Spleen (tissue), 11 donors: Measurements from ENCODE around the gene ZNF141. TPM values are rescaled to one million over a fixed set of nuclear protein-coding genes. Genes with fewer than 3 reads are reported as not detected.

Experiments
- DNase-seq: peaks from one replicate; pipeline ENCODE4 v3.0.0-alpha.2; 2020
- H3K27ac ChIP-seq, 8 donors: fragments of 200-600 bp; sonication (generic) in 7 of 8; 1 replicate in 4 of 8; 2 replicates in 4 of 8; pipeline versions ENCODE4 v1.5.0 to v1.8.0; 2016 to 2021; ENCODE audit warnings: inconsistent platforms in 4 of 8, mild to moderate bottlenecking in 4 of 8, moderate library complexity in 1 of 8
- H3K27me3 ChIP-seq, 7 donors: fragments of 200-600 bp; sonication (generic) in 6 of 7; replicated peaks in 1 of 7; 1 replicate in 4 of 7; 2 replicates in 3 of 7; pipeline versions ENCODE4 v1.5.0 to v1.8.0; 2016 to 2021; ENCODE audit warnings: inconsistent platforms in 3 of 7, mild to moderate bottlenecking in 1 of 7
- H3K36me3 ChIP-seq, 6 donors: fragments of 200-600 bp; sonication (generic) in 5 of 6; 1 replicate in 4 of 6; 2 replicates in 2 of 6; pipeline versions ENCODE4 v1.5.0 to v1.8.0; 2016 to 2021; ENCODE audit warnings: inconsistent platforms in 2 of 6
- H3K4me1 ChIP-seq, 6 donors: fragments of 200-600 bp; sonication (generic) in 5 of 6; 1 replicate in 3 of 6; 2 replicates in 3 of 6; pipeline versions ENCODE4 v1.5.0 to v1.8.0; 2016 to 2021; ENCODE audit warnings: inconsistent platforms in 3 of 6
- H3K4me3 ChIP-seq, 8 donors: fragments of 200-600 bp; sonication (generic) in 7 of 8; 1 replicate in 4 of 8; 2 replicates in 4 of 8; pipeline versions ENCODE4 v1.5.0 to v1.8.0; 2016 to 2021; ENCODE audit warnings: inconsistent platforms in 4 of 8, mild to moderate bottlenecking in 4 of 8, moderate library complexity in 2 of 8
- H3K9me3 ChIP-seq, 8 donors: fragments of 200-600 bp; sonication (generic) in 7 of 8; 1 replicate in 4 of 8; 2 replicates in 4 of 8; pipeline versions ENCODE4 v1.5.0 to v1.8.0; 2016 to 2021; ENCODE audit warnings: inconsistent platforms in 4 of 8
- POLR2A ChIP-seq, 3 donors: fragments of 450-650 bp; IDR thresholded peaks; one replicate each; pipeline ENCODE4 v1.5.1; 2017; ENCODE audit warnings: antibody characterized with exemption in 3 of 3, mild to moderate bottlenecking in 1 of 3
- POLR2AphosphoS5 ChIP-seq, 3 donors: sonication (generic); formaldehyde crosslinking; IDR thresholded peaks; one replicate each; pipeline ENCODE4 v1.5.1; 2017; ENCODE audit warnings: antibody characterized with exemption in 3 of 3
- WGBS, 5 donors: extraction: QIAGEN DNeasy Blood & Tissue Kit in 3 of 5; methylation state at CpG; one replicate each; pipeline versions ENCODE4 v1.1.5 to v1.1.7; 2013 to 2018; 5-methylcytosine and 5-hydroxymethylcytosine counted together
- intact Hi-C: fragments of 100-400 bp; cut with DNase I; formaldehyde crosslinking; loops from one replicate; pipeline ENCODE4 v1.15.0; 2023; ENCODE audit warnings: low total_unique reads
- polyA plus RNA-seq, 3 donors: library from polyadenylated mRNA; stranded (reverse); fragments of 200-250 nt; gene quantifications; one replicate each; pipeline ENCODE4 v1.2.1, GENCODE V29; 2013
- total RNA-seq, 7 donors: library from RNA; depleted of rRNA in 3 of 7; stranded (reverse); fragments of >200 nt in 3 of 7; fragmentation: NEBNext Ultra II Directional in 4 of 7; extraction: Animal tissue kit (Norgen Biotek cat#: 25700) in 4 of 7; gene quantifications; one replicate each; pipeline versions ENCODE4 v1.1.0 to v1.2.1, GENCODE V29; 2016 to 2021
- TF ChIP-seq, protein P1 (sequence below), 11 experiments: fragments of 200-600 bp in 7 of 11; fragments of 450-650 bp in 4 of 11; sonication (generic) in 4 of 11; IDR thresholded peaks in 8 of 11; conservative IDR thresholded peaks in 3 of 11; 1 replicate in 7 of 11; 2 replicates in 4 of 11; pipeline versions ENCODE4 v1.4.0 to v1.8.0; 2016 to 2021; ENCODE audit warnings: antibody characterized with exemption in 11 of 11, inconsistent platforms in 4 of 11, mild to moderate bottlenecking in 1 of 11
- donor health status: healthy with polysubstance abuse.
- donor health status: DM: no; HTN: no; CAD: no; lungs with moderate emphysema.
- donor health status: DM: no; HTN: no; CAD: no.
- donor health status: Bipolar disorder and iron deficiency.
- donor health status: healthy.
- donor health status: DM: no; HTN: no; CAD: no.
- donor health status: DM: yes; HTN: yes; CAD: no.

ZNF141 gene
- total and polyA plus RNA-seq, 10 donors, result 5.6 to 55.5 (median 31.7) TPM

GRCh38 chr4:328729-329128 lies 8.9 kb upstream of the ZNF141 start:
- WGBS, 5 donors, result 89 to 95% (median 94%) methylated on average over 8 of the region's 8 CpGs

DNA sequence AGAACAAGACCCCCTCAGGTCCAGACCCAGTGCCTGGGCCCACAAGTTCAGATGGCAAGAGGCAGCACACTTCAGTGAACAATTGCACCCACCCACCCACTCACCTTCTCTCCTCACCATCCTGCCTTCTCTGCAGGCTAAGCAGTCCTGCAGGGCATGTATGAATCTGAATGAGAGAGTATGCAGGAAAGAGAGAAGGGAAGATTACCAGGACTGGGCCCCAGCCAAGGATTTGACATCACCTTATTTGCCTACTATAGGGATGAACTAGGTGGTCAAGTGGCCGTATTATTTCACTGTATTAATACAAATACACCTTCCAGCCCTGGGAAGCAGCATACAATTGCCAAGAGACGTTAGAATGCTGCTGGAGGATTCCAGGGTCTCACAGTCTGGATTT lies 2.1 kb upstream of the ZNF141 start:
- Histone ChIP-seq H3K36me3 (peaks cover 0 to 10% (median 0%) of the 10 kb centered on the region in 6 donors), H3K4me3 (no peak overlapping the region), H3K4me1 (peaks cover 15 to 35% (median 23%) of the 10 kb centered on the region in 6 donors), H3K9me3 (peaks cover 0 to 56% (median 27%) of the 10 kb centered on the region in 8 donors), H3K27ac (peak overlapping the region in 3 of 8 donors; percentile 95 to 97 (median 95)), H3K27me3 (no peaks in the 10 kb centered on the region)
- 87 to 95% (median 89%) methylated on average over 2 of the region's 2 CpGs for WGBS, 5 donors
- TF ChIP-seq, protein P1, sequence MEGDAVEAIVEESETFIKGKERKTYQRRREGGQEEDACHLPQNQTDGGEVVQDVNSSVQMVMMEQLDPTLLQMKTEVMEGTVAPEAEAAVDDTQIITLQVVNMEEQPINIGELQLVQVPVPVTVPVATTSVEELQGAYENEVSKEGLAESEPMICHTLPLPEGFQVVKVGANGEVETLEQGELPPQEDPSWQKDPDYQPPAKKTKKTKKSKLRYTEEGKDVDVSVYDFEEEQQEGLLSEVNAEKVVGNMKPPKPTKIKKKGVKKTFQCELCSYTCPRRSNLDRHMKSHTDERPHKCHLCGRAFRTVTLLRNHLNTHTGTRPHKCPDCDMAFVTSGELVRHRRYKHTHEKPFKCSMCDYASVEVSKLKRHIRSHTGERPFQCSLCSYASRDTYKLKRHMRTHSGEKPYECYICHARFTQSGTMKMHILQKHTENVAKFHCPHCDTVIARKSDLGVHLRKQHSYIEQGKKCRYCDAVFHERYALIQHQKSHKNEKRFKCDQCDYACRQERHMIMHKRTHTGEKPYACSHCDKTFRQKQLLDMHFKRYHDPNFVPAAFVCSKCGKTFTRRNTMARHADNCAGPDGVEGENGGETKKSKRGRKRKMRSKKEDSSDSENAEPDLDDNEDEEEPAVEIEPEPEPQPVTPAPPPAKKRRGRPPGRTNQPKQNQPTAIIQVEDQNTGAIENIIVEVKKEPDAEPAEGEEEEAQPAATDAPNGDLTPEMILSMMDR (IDR thresholded peaks at IDR 0.05 in 8 of 11, conservative IDR thresholded peaks at IDR 0.05 in 3 of 11), result no peak
- TF ChIP-seq POLR2A (IDR thresholded peaks at IDR 0.05), result no peak
- no peak for TF ChIP-seq POLR2AphosphoS5 (IDR thresholded peaks at IDR 0.05)
- no peak for DNase-seq
- intact Hi-C loops, result loop anchor here (10.0 kb wide), 1 partner anchor 139 kb away; no protein-coding TSS in a partner anchor

More at GRCh38 chr4:328729-329128, 8.9 kb upstream of the ZNF141 start:
- H3K27me3 ChIP-seq, result no peaks in the 10 kb centered on the region
- H3K4me1 ChIP-seq, result no peaks in the 10 kb centered on the region
- no peak for DNase-seq
- peaks cover 0 to 95% (median 78%) of the 10 kb centered on the region in 8 donors for H3K9me3 ChIP-seq
- TF ChIP-seq POLR2A (IDR thresholded peaks at IDR 0.05), result no peak
- TF ChIP-seq, protein P1 (IDR thresholded peaks at IDR 0.05 in 8 of 11, conservative IDR thresholded peaks at IDR 0.05 in 3 of 11), result no peak
- no peak for TF ChIP-seq POLR2AphosphoS5 (IDR thresholded peaks at IDR 0.05)
- intact Hi-C loops, result no loop called here
- no peak overlapping the region for H3K27ac ChIP-seq
- peaks cover 0 to 4% (median 0%) of the 10 kb centered on the region in 6 donors for H3K36me3 ChIP-seq
- no peak overlapping the region for H3K4me3 ChIP-seq

GRCh38 chr4:336099-336892 lies 1.3 kb upstream of the ZNF141 start:
- WGBS, 5 donors, result 10 to 20% (median 11%) methylated on average over 20 to 71 of the region's 71 CpGs
- Histone ChIP-seq H3K27me3 (no peaks in the 10 kb centered on the region), H3K9me3 (peaks cover 0 to 58% (median 32%) of the 10 kb centered on the region in 8 donors), H3K36me3 (peaks cover 0 to 18% (median 0%) of the 10 kb centered on the region in 6 donors), H3K27ac (peak overlapping the region; percentile 84 to 97 (median 95)), H3K4me3 (peak overlapping the region; percentile 58 to 93 (median 83)), H3K4me1 (peaks cover 15 to 35% (median 23%) of the 10 kb centered on the region in 6 donors)
- TF ChIP-seq, protein P1 (IDR thresholded peaks at IDR 0.05 in 8 of 11, conservative IDR thresholded peaks at IDR 0.05 in 3 of 11), result no peak
- TF ChIP-seq POLR2AphosphoS5 (IDR thresholded peaks at IDR 0.05), result peak in 2 of 3 donors; percentile 29 to 50
- intact Hi-C loops, result loop anchor here (10.0 kb wide), 1 partner anchor 139 kb away; no protein-coding TSS in a partner anchor
- peak; percentile 86 for DNase-seq

DNA sequence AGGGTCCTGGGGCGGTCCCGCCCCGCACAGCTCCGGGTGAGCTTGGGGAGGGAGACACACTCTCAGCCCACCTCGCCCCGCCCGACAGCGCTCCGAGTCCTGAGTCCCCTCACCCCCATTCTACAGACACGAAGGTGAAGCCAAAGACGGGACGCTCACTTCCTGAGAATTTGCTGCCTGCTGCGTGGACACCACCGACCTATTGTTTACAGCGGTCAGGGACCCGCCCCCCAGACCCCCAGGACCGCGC lies 796 bp upstream of the ZNF141 start:
- 0 to 1% (median 0%) methylated on average over 15 to 18 of the region's 18 CpGs; no CpG with 5 or more reads in 1 of the 5 donors for WGBS, 5 donors
- peak overlapping the region; percentile 84 to 97 (median 95) for H3K27ac ChIP-seq
- peaks cover 0 to 23% (median 2%) of the 10 kb centered on the region in 6 donors for H3K36me3 ChIP-seq
- intact Hi-C loops, result loop anchor here (10.0 kb wide), 1 partner anchor 138 kb away; no protein-coding TSS in a partner anchor
- H3K27me3 ChIP-seq, result no peaks in the 10 kb centered on the region
- no peak for DNase-seq
- peaks cover 0 to 58% (median 34%) of the 10 kb centered on the region in 8 donors for H3K9me3 ChIP-seq
- peaks cover 15 to 35% (median 23%) of the 10 kb centered on the region in 6 donors for H3K4me1 ChIP-seq
- TF ChIP-seq, protein P1 (IDR thresholded peaks at IDR 0.05 in 8 of 11, conservative IDR thresholded peaks at IDR 0.05 in 3 of 11), result no peak
- TF ChIP-seq POLR2AphosphoS5 (IDR thresholded peaks at IDR 0.05) (no peak), POLR2A (IDR thresholded peaks at IDR 0.05) (no peak)
- H3K4me3 ChIP-seq, result peak overlapping the region; percentile 58 to 93 (median 83)
